Natural killer cell treated with Interleukin-12 subunit alpha and Interleukin-12 subunit beta and Interleukin-15 and Interleukin-18, amount 100 ng/mL, for 72 hours (primary cell): ENCODE measurements around the gene CENPU. TPM values are rescaled to one million over a fixed set of nuclear protein-coding genes. Genes with fewer than 3 reads are reported as not detected.

Experiments used
- ATAC-seq, 2 donors: fragments of 150-1000 bp; cut with Tn5 transposase in 1 of 2; sonication (Bioruptor Pico), chemical (Tn5 transposase) in 1 of 2; 2 replicates each; pipeline ENCODE4 v1.10.0; 2021
- DNase-seq: peaks from one replicate; pipeline ENCODE4 v3.0.0; 2022; ENCODE audit warnings: low spot score
- H3K27ac Mint-ChIP-seq, 2 donors: 1 replicate in 1 of 2; 2 replicates in 1 of 2; pipeline ENCODE4 v1.8.0; 2022; ENCODE audit warnings: mixed read lengths in 2 of 2, mild to moderate bottlenecking in 1 of 2, moderate library complexity in 1 of 2
- H3K27me3 Mint-ChIP-seq, 2 donors: 1 replicate in 1 of 2; 2 replicates in 1 of 2; pipeline ENCODE4 v1.8.0; 2022; ENCODE audit warnings: mixed read lengths in 2 of 2
- H3K36me3 Mint-ChIP-seq: one replicate; pipeline ENCODE4 v1.8.0; 2022; ENCODE audit warnings: mixed read lengths
- H3K4me1 Mint-ChIP-seq, 2 donors: 1 replicate in 1 of 2; 2 replicates in 1 of 2; pipeline ENCODE4 v1.8.0; 2022; ENCODE audit warnings: low read depth in 2 of 2, mixed read lengths in 2 of 2, mild to moderate bottlenecking in 1 of 2
- H3K4me3 Mint-ChIP-seq: one replicate; pipeline ENCODE4 v1.8.0; 2022; ENCODE audit warnings: mixed read lengths
- H3K9me3 Mint-ChIP-seq: 2 replicates; pipeline ENCODE4 v1.8.0; 2022; ENCODE audit warnings: mixed read lengths
- total RNA-seq, 2 donors: library from RNA; stranded (reverse); gene quantifications; one replicate each; pipeline ENCODE4 v1.2.3, GENCODE V29; 2022

CENPU gene
- total RNA-seq, 2 donors from 2014 or later, result 44.8 to 60.2 TPM

DNA sequence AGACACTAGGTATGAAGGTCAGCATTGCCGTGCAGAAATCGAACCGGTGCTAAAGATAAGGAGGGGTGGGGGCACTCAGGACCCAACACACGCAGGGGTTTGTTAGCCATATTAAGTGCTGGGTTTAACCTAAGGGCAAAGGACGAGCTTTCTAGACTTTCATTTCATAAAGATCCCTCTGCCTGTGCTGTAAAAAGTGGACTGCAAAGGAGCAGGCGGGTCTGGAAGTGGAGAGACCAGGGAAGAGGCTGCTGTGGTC, 85.9 kb downstream of the CENPU start:
- Mint-ChIP-seq H3K9me3 (no peaks in the 10 kb centered on the region), H3K27ac (peak overlapping the region; percentile 89 to 97), H3K27me3 (no peaks in the 10 kb centered on the region), H3K4me1 (peaks cover 61 to 75% of the 10 kb centered on the region in 2 donors), H3K4me3 (peak overlapping the region; percentile 100), H3K36me3 (peaks cover 34% of the 10 kb centered on the region)
- no peak for ATAC-seq
- no peak for DNase-seq

DNA sequence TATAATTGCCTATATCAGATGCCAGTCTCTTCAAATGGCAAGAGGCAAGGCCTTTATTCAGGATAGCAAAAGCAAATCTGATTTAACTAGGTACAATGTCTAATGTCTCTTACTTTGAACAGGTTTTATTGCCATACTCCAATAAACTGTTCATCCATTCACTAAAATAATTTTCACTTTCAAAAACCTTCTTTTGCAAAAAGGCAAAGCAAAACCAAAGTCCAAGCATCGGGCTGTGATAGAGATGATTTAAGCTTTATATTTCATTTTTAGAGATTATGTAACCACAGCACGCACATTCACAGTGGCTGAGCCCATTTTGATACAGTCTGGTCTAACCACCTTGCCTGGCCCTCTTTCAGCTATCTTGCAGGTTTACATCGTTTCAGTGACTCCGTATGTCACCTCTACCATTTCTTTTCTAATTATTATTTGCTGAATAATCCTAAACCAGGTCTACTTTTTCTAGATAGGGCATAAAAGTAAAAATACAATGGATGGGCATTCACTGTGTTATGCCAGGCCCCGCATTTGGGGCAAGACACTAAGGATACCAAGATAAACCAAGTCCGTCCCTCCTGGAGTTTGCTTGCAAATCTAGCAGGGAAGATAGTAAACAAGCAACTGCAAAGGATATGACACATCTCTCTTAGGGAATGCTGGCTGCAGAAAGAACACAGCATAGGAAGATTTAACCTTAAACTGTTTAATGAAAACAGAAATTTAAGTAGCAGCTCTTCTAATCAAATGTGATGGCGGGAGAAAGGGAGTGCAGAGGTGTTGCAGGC, 86.4 kb downstream of the CENPU start:
- peaks cover 34% of the 10 kb centered on the region for H3K36me3 Mint-ChIP-seq
- peak overlapping the region; percentile 100 for H3K4me3 Mint-ChIP-seq
- H3K4me1 Mint-ChIP-seq, result peaks cover 56 to 75% of the 10 kb centered on the region in 2 donors
- no peaks in the 10 kb centered on the region for H3K9me3 Mint-ChIP-seq
- ATAC-seq (no peak), DNase-seq (no peak)
- peak overlapping the region; percentile 89 to 97 for H3K27ac Mint-ChIP-seq
- no peaks in the 10 kb centered on the region for H3K27me3 Mint-ChIP-seq

DNA sequence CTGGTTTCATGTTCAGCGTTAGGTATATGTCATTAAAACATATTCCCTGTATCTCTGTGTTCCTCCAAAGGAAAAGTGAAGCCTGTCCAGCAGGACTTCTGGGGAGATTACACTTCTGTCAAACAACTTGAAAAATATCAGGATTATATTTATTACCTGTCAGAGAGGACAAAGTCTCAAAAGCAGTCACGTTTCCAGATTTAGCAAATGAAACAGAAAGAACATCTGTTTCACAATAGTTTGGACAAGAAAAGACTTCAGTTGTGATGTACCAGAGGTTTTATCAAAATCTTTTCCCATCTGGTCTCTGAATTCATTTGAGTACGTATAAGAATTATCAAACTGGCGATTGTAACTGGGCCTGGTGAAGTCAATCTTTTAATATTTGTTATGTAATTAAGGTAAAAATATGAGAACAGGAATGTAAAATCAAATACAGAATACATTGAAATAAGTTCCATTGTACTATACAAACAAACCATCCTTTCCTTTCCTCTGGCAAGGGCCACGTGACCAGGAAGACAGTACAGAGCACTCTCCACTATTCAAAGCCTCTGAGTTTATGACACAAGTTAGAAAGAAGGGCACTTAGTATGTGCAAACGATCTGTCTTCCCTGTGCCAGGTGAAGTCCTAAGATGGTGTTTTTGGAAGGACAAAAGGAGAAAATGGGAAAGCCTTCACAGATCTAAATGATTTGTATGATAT, 87.8 kb downstream of the CENPU start:
- peak overlapping the region; percentile 89 to 97 for H3K27ac Mint-ChIP-seq

DNA sequence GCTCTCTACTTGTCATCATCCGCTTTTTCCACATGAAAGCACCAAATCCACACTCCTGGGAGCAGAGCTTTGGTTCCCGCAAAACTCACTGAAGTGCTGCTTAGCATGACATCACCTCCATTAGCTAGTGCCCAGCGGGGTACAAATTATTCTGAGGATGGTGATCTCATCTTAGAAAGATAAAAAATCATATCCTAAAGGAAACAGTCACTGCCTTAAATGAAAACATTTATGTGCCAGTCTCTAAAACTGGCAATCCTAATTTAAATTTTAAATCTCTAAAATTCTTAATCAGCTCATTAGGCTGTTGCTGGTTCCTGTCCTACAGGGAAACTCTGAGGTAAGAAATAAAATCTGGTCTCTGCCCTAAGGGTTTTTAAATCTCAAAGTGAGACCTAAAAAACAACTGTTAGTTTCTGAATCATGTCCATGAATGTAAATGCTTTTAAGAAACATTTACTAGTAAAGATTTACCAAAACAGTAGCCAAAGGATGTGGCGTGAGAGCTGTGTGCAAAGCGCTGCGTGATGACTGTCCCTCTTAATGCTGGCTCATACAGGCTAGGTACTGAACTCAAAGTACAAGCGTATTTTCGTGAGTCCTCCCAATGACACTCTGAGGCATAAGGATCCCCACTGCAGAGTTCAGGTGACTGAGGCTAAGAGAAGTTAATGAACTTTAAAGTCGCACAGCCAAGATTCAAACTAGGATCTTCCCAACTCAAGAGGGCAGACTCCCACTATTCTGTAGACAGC, 89.2 kb downstream of the CENPU start:
- Mint-ChIP-seq H3K27ac (peak overlapping the region; percentile 89 to 97), H3K4me3 (peak overlapping the region; percentile 82), H3K36me3 (peaks cover 37% of the 10 kb centered on the region), H3K4me1 (peaks cover 56 to 76% of the 10 kb centered on the region in 2 donors), H3K9me3 (no peaks in the 10 kb centered on the region), H3K27me3 (no peaks in the 10 kb centered on the region)
- DNase-seq (peak; percentile 64), ATAC-seq (peak in 1 of 2 donors; percentile 10)

More for the DNA sequence above, 87.8 kb downstream of the CENPU start:
- H3K4me1 Mint-ChIP-seq, result peaks cover 56 to 75% of the 10 kb centered on the region in 2 donors
- H3K9me3 Mint-ChIP-seq, result no peaks in the 10 kb centered on the region
- DNase-seq (no peak), ATAC-seq (no peak)
- peak overlapping the region; percentile 100 for H3K4me3 Mint-ChIP-seq
- H3K36me3 Mint-ChIP-seq, result peaks cover 40% of the 10 kb centered on the region
- H3K27me3 Mint-ChIP-seq, result no peaks in the 10 kb centered on the region

Other genes starting within 250 kb of the CENPU start
- gene CASP3, start 84.6 kb downstream of the CENPU start, total RNA-seq, result 10 to 100 TPM; 65.8 to 96.5 TPM
- gene PRIMPOL, start 84.4 kb downstream of the CENPU start, total RNA-seq, result 10 to 100 TPM; 19.1 to 19.3 TPM
- gene ACSL1, start 91.9 kb upstream of the CENPU start, total RNA-seq, result 100 to 1,000 TPM; 110 to 111 TPM